Mucosa of rectum (tissue), 2 donors: Measurements from ENCODE around the gene SHC3.

Experiments used
- H3K27ac ChIP-seq, 2 donors: one replicate each; pipeline ENCODE4 v1.7.0; 2013; ENCODE audit warnings: inconsistent platforms in 2 of 2, low read depth in 2 of 2, low read length in 2 of 2
- H3K27me3 ChIP-seq, 2 donors: one replicate each; pipeline ENCODE4 v1.7.0; 2013; ENCODE audit warnings: low read length in 2 of 2; ENCODE audit not compliant: control insufficient read depth in 2 of 2, insufficient read depth in 2 of 2
- H3K36me3 ChIP-seq, 2 donors: one replicate each; pipeline ENCODE4 v1.7.0; 2013; ENCODE audit warnings: low read length in 2 of 2; ENCODE audit not compliant: control insufficient read depth in 2 of 2, insufficient read depth in 2 of 2
- H3K4me1 ChIP-seq, 2 donors: one replicate each; pipeline ENCODE4 v1.7.0; 2013; ENCODE audit warnings: low read length in 2 of 2, mild to moderate bottlenecking in 1 of 2; ENCODE audit not compliant: control insufficient read depth in 2 of 2, insufficient read depth in 2 of 2
- H3K4me3 ChIP-seq, 2 donors: one replicate each; pipeline ENCODE4 v1.7.0; 2013; ENCODE audit warnings: low read length in 2 of 2
- H3K9ac ChIP-seq, 2 donors: one replicate each; pipeline ENCODE4 v1.7.0; 2013; ENCODE audit warnings: low read length in 2 of 2, low read depth in 1 of 2, mild to moderate bottlenecking in 1 of 2
- H3K9me3 ChIP-seq, 2 donors: one replicate each; pipeline ENCODE4 v1.7.0; 2013; ENCODE audit warnings: low read length in 2 of 2; ENCODE audit not compliant: control insufficient read depth in 2 of 2
- donor health status: healthy.
- donor health status: Normal muscosa, but diverticular disease.

The SHC3 gene

GRCh38 chr9:89095761-89096528 is 82.7 kb downstream of the SHC3 start:
- no peak overlapping the region for H3K27ac ChIP-seq
- no peaks in the 10 kb centered on the region for H3K27me3 ChIP-seq
- H3K4me3 ChIP-seq, result no peak overlapping the region
- H3K4me1 ChIP-seq, result no peaks in the 10 kb centered on the region
- no peaks in the 10 kb centered on the region for H3K36me3 ChIP-seq
- H3K9me3 ChIP-seq, result no peaks in the 10 kb centered on the region
- no peak overlapping the region for H3K9ac ChIP-seq

DNA sequence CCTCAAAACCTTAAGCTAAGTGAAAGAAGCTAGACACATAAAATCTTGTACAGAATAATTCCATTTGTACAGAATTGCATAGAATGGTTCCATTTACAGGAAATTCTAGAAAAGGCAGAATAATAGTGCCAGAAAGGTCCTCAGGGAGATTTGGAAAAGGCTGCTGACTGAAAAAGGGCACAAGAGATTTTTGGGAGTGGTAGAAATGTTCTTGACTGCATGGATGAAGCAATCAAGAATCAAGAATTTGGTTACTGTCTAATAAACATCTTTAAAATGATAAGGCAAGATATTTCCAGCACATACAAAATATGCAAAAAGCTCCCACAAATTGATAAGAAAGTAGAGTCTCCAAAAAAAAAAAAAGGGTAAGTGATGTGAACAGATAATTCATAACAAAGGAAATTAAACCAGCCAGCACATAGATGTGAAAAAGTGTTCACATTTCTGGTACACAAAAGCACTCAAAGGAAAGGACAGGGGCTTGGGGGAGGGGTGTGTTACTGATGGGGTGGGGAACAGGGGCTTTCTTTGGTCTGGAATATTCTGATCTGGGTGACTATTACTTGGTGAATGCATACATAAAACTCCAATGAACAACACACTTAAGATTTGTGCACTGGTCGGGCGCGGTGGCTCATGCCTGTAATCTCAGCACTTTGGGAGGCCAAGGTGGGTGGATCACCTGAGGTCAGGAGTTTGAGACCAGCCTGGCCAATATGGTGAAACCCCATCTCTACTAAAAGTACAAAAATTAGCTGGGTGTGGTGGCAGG is 85.2 kb downstream of the SHC3 start:
- H3K36me3 ChIP-seq, result no peaks in the 10 kb centered on the region
- H3K4me1 ChIP-seq, result no peaks in the 10 kb centered on the region
- no peaks in the 10 kb centered on the region for H3K9me3 ChIP-seq
- no peak overlapping the region for H3K27ac ChIP-seq
- no peaks in the 10 kb centered on the region for H3K27me3 ChIP-seq
- no peak overlapping the region for H3K4me3 ChIP-seq
- no peak overlapping the region for H3K9ac ChIP-seq

DNA sequence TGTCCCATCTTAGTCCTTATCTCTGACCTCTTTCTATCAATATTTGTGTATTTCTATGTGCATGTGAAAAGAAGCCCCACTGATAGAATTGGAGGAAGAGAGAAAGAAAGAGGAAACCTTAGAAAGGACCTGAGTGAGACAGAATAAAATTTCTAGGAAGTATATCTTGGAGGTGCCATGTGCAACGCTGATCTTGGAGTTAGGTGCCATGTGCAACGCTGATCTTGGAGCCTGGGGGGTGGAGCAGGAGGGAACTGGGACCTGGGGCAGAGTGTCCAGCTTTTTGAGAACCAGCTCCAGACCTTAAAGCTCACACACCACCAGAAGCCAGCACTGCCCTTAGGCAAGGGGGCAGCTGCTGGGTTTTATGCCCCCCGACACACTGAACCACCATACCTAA is 89.4 kb downstream of the SHC3 start:
- no peaks in the 10 kb centered on the region for H3K36me3 ChIP-seq
- no peak overlapping the region for H3K27ac ChIP-seq
- no peaks in the 10 kb centered on the region for H3K4me1 ChIP-seq
- peaks cover 0 to 3% of the 10 kb centered on the region in 2 donors for H3K27me3 ChIP-seq
- no peak overlapping the region for H3K4me3 ChIP-seq
- no peaks in the 10 kb centered on the region for H3K9me3 ChIP-seq
- no peak overlapping the region for H3K9ac ChIP-seq

- H3K4me3 ChIP-seq, result no peak overlapping the region
- no peaks in the 10 kb centered on the region for H3K36me3 ChIP-seq
- H3K9ac ChIP-seq, result no peak overlapping the region
- H3K27ac ChIP-seq, result no peak overlapping the region
- no peaks in the 10 kb centered on the region for H3K9me3 ChIP-seq
- no peaks in the 10 kb centered on the region for H3K4me1 ChIP-seq
- H3K27me3 ChIP-seq, result peaks cover 0 to 4% of the 10 kb centered on the region in 2 donors
Measured at GRCh38 chr9:89083626-89084025, 95.0 kb downstream of the SHC3 start.

DNA sequence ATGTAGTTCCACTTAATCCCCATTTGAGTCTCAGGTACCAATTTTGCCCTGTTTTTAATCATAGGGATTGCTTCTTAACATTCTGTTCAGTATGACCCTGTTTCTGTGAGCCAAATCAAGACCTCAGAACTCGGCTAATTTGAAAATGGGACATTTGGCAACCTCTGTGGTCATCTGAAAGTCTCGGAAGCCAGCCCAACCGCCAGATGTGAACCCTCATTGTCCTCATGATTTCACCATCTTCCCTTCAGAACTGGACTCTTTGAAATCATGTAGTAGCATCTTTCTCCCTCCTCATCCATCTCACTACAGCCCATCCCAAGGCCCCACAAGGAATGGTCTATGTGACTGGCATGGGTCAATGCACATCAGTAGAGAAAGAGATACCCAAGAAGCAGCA is 98.4 kb downstream of the SHC3 start:
- H3K9me3 ChIP-seq, result no peaks in the 10 kb centered on the region
- peaks cover 0 to 4% of the 10 kb centered on the region in 2 donors for H3K27me3 ChIP-seq
- H3K36me3 ChIP-seq, result no peaks in the 10 kb centered on the region
- H3K9ac ChIP-seq, result no peak overlapping the region
- H3K4me3 ChIP-seq, result no peak overlapping the region
- H3K4me1 ChIP-seq, result no peaks in the 10 kb centered on the region
- H3K27ac ChIP-seq, result no peak overlapping the region

GRCh38 chr9:89079391-89079790 is 99.2 kb downstream of the SHC3 start:
- no peak overlapping the region for H3K4me3 ChIP-seq
- no peaks in the 10 kb centered on the region for H3K36me3 ChIP-seq
- H3K9me3 ChIP-seq, result no peaks in the 10 kb centered on the region
- H3K27ac ChIP-seq, result no peak overlapping the region
- peaks cover 0 to 2% of the 10 kb centered on the region in 2 donors for H3K27me3 ChIP-seq
- H3K9ac ChIP-seq, result no peak overlapping the region
- no peaks in the 10 kb centered on the region for H3K4me1 ChIP-seq

DNA sequence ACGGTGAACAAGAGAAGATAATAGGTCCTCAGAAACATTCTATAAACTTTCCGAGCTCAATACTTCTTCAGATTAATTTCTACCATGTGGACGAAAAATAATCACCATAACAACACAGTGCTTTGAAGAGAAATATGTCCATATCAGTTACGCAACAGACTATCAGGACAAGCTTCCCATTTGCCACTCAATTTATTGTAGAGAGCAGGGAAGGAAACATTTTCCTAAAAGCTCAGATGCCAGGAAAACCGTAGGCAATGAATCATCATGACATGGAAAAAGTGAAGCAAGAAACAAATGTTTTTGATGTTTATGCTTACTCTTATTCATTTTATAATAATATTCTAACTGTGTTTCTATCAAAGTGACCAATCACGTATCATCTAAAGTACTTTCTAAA is 99.8 kb downstream of the SHC3 start:
- no peaks in the 10 kb centered on the region for H3K9me3 ChIP-seq
- H3K4me1 ChIP-seq, result no peaks in the 10 kb centered on the region
- H3K36me3 ChIP-seq, result no peaks in the 10 kb centered on the region
- no peak overlapping the region for H3K27ac ChIP-seq
- H3K27me3 ChIP-seq, result peaks cover 0 to 2% of the 10 kb centered on the region in 2 donors
- H3K9ac ChIP-seq, result no peak overlapping the region
- no peak overlapping the region for H3K4me3 ChIP-seq

DNA sequence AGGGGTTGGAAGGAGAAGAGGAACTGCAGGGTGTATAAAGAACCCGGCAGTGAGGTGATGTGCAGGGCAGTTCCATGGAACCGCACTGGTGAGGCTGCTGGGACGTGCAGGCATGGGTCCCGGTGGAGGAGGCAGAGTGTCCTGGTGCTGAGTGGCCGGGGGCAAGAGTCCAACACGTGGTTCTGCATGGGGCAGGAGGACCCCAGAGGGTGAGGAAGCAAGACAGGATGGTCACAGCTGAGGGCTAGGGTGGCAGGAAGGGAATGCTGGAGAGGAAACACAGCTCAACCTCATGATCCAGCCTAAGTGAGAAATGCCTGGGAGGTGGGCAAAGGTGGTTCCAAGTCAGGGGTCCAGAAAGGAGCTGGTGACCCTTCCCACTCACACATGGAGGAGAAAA is 100.2 kb downstream of the SHC3 start:
- H3K27me3 ChIP-seq, result peaks cover 0 to 2% of the 10 kb centered on the region in 2 donors
- H3K4me1 ChIP-seq, result no peaks in the 10 kb centered on the region
- no peak overlapping the region for H3K27ac ChIP-seq
- H3K9ac ChIP-seq, result no peak overlapping the region
- H3K4me3 ChIP-seq, result no peak overlapping the region
- H3K9me3 ChIP-seq, result no peaks in the 10 kb centered on the region
- no peaks in the 10 kb centered on the region for H3K36me3 ChIP-seq

- Histone ChIP-seq H3K27me3 (peaks cover 0 to 2% of the 10 kb centered on the region in 2 donors), H3K9me3 (no peaks in the 10 kb centered on the region), H3K4me3 (no peak overlapping the region), H3K9ac (no peak overlapping the region), H3K36me3 (no peaks in the 10 kb centered on the region), H3K4me1 (no peaks in the 10 kb centered on the region), H3K27ac (no peak overlapping the region)
Measured at GRCh38 chr9:89077519-89077918, 101.1 kb downstream of the SHC3 start.

- H3K4me1 ChIP-seq, result no peaks in the 10 kb centered on the region
- no peak overlapping the region for H3K4me3 ChIP-seq
- H3K36me3 ChIP-seq, result no peaks in the 10 kb centered on the region
- no peaks in the 10 kb centered on the region for H3K9me3 ChIP-seq
- H3K9ac ChIP-seq, result no peak overlapping the region
- H3K27me3 ChIP-seq, result no peaks in the 10 kb centered on the region
- no peak overlapping the region for H3K27ac ChIP-seq
Measured at GRCh38 chr9:89073397-89073796, 105.2 kb downstream of the SHC3 start.
